Kidney (tissue), 14 donors: ENCODE results near the gene TUBG1. TPM values are rescaled to one million over a fixed set of nuclear protein-coding genes. Genes with fewer than 3 reads are reported as not detected.

ENCODE experiments used
- DNase-seq, 5 donors: peaks; one replicate each; pipeline ENCODE4 v3.0.0-alpha.2; 2013 to 2020
- FAIRE-seq: peaks from 2 replicates; lab custom pipeline; 2012; peaks lifted over from hg19 to GRCh38; lab: Jason Lieb, UNC
- H3K27ac ChIP-seq, 2 donors: one replicate each; pipeline ENCODE4 v1.7.0; 2013; ENCODE audit warnings: low read depth in 2 of 2, low read length in 2 of 2, inconsistent platforms in 1 of 2
- H3K27me3 ChIP-seq: one replicate; pipeline ENCODE4 v1.7.1; 2013; ENCODE audit warnings: low read length, inconsistent platforms; ENCODE audit not compliant: control insufficient read depth, insufficient read depth
- H3K36me3 ChIP-seq, 3 donors: one replicate each; pipeline versions ENCODE4 v1.7.0 to v1.7.1; 2013; ENCODE audit warnings: low read length in 3 of 3, control low read depth in 1 of 3, inconsistent platforms in 1 of 3; ENCODE audit not compliant: insufficient read depth in 3 of 3, control insufficient read depth in 2 of 3
- H3K4me1 ChIP-seq, 3 donors: one replicate each; pipeline versions ENCODE4 v1.7.0 to v1.7.1; 2013; ENCODE audit warnings: low read length in 3 of 3, inconsistent platforms in 1 of 3, low read depth in 1 of 3; ENCODE audit not compliant: control insufficient read depth in 2 of 3, insufficient read depth in 2 of 3
- H3K4me3 ChIP-seq, 3 donors: one replicate each; pipeline versions ENCODE4 v1.7.0 to v1.8.1; 2013; ENCODE audit warnings: low read length in 3 of 3, control low read depth in 1 of 3, inconsistent platforms in 1 of 3
- H3K9ac ChIP-seq, 3 donors: one replicate each; pipeline versions ENCODE4 v1.7.0 to v1.7.1; 2013; ENCODE audit warnings: low read length in 3 of 3, control low read depth in 1 of 3, inconsistent platforms in 1 of 3
- H3K9me3 ChIP-seq, 3 donors: one replicate each; pipeline versions ENCODE4 v1.7.0 to v1.7.1; 2013; ENCODE audit warnings: low read length in 3 of 3, control low read depth in 1 of 3, inconsistent platforms in 1 of 3; ENCODE audit not compliant: control insufficient read depth in 2 of 3, insufficient read depth in 1 of 3
- intact Hi-C: fragments of 100-400 bp; cut with DNase I; formaldehyde crosslinking; loops from one replicate; pipeline ENCODE4 v1.11.1; 2022
- polyA plus RNA-seq: library from polyadenylated mRNA; stranded (reverse); fragments of 350-450 nt; fragmentation: Illumina TruSeq; extraction: RNeasy Lipid Tissue Mini Kit (QIAGEN cat#74804); gene quantifications from one replicate; pipeline ENCODE4 v1.2.3, GENCODE V29; 2014; ENCODE audit warnings: low read depth, low replicate concordance; ENCODE audit not compliant: insufficient read depth
- total RNA-seq: library from RNA; stranded (reverse); fragmentation: NEBNext Ultra II Directional; extraction: Animal tissue kit (Norgen Biotek cat#: 25700); gene quantifications from one replicate; pipeline ENCODE4 v1.2.1, GENCODE V29; 2021
- TF ChIP-seq, protein P1 (sequence below): IDR thresholded peaks from 3 replicates; pipeline ENCODE4 v1.5.1; 2012; ENCODE audit warnings: mild to moderate bottlenecking, moderate library complexity, borderline replicate concordance; ENCODE audit not compliant: insufficient read depth; ENCODE audit errors: extremely low read depth
- donor health status: control.
- donor health status: control.
- donor health status: control.
- donor health status: control.
- donor health status: control.
- donor health status: DM: yes; HTN: yes; CAD: no.
- donor health status: Normal renal cell carcinoma (clear cell type).

The TUBG1 gene
- total and polyA plus RNA-seq, 2 donors from 2014 or later: 33.7 to 61.9 TPM

DNA sequence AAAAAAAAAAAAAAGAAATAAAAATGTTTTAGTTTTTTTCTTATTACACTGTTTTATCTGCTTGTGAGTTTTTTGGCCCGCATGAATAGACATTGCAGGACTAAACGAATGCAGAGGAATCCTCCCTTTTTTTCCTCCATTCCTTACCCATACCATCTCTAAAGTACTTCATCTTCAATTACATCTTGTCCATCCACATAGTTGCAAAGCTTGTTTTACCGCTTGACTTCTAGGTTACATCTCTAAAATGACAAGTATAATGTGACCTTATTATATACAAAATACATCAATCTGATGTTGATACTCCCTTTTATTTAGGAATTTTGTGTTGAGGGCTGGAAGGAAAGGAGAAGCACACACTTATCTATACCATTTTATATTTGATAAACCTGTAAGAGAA, 13.1 kb upstream of the TUBG1 start:
- no peaks in the 10 kb centered on the region for H3K27me3 ChIP-seq
- TF ChIP-seq, protein P1, sequence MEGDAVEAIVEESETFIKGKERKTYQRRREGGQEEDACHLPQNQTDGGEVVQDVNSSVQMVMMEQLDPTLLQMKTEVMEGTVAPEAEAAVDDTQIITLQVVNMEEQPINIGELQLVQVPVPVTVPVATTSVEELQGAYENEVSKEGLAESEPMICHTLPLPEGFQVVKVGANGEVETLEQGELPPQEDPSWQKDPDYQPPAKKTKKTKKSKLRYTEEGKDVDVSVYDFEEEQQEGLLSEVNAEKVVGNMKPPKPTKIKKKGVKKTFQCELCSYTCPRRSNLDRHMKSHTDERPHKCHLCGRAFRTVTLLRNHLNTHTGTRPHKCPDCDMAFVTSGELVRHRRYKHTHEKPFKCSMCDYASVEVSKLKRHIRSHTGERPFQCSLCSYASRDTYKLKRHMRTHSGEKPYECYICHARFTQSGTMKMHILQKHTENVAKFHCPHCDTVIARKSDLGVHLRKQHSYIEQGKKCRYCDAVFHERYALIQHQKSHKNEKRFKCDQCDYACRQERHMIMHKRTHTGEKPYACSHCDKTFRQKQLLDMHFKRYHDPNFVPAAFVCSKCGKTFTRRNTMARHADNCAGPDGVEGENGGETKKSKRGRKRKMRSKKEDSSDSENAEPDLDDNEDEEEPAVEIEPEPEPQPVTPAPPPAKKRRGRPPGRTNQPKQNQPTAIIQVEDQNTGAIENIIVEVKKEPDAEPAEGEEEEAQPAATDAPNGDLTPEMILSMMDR: no peak
- no peaks in the 10 kb centered on the region for H3K9me3 ChIP-seq
- no peak overlapping the region for H3K9ac ChIP-seq
- H3K4me3 ChIP-seq: no peak overlapping the region
- H3K36me3 ChIP-seq: peaks cover 0 to 9% (median 0%) of the 10 kb centered on the region in 3 donors
- intact Hi-C loops: no loop called here
- no peak overlapping the region for H3K27ac ChIP-seq
- no peak for DNase-seq
- no peaks in the 10 kb centered on the region for H3K4me1 ChIP-seq
- no peak for FAIRE-seq

DNA sequence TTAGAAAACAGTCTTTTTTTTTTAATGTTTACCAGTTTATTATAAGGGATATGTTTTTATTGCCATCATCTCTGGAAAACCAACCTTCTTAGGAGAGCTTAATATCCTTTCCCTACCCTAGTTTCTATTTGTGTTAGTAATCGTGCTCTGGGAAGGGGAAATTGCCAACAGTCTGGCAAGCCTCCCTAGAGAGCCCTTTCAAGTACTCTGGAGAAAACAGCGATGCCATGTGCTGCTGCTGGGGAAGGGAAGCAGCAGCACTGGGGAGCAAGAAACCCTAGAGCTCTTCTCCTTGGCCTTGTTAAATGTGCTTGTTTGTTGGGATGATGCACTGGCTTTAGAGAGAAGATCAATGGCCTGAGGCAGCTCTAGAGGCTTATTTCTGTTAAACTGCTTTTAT, 10.6 kb upstream of the TUBG1 start:
- Histone ChIP-seq H3K27me3 (no peaks in the 10 kb centered on the region), H3K27ac (no peak overlapping the region), H3K9me3 (no peaks in the 10 kb centered on the region), H3K36me3 (peaks cover 0 to 4% (median 0%) of the 10 kb centered on the region in 3 donors), H3K9ac (no peak overlapping the region), H3K4me3 (no peak overlapping the region), H3K4me1 (no peaks in the 10 kb centered on the region)
- intact Hi-C loops: no loop called here
- FAIRE-seq (no peak), DNase-seq (no peak)
- TF ChIP-seq, protein P1: no peak

DNA sequence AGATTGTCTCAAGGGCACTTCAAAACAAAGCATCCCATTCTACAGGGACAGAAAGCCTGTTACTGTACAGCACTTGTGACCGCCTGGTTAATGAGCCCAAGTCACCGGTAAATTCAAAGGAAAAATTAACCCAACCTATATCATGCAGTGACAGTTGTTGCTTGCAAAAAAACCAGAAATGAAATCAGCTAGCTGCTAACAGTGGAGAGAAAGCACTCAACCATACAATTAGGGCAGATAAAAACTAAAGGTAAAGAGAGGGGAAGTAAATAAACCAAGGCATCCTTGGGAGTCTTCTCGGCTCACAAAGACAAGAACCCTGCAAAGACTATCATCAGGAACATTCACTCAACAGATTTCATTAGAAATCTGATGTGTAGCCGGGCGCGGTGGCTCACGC, 6.2 kb upstream of the TUBG1 start:
- FAIRE-seq: no peak

More for the DNA sequence above, 6.2 kb upstream of the TUBG1 start:
- Histone ChIP-seq H3K36me3 (no peaks in the 10 kb centered on the region), H3K27me3 (no peaks in the 10 kb centered on the region), H3K9me3 (no peaks in the 10 kb centered on the region), H3K27ac (no peak overlapping the region), H3K4me1 (peaks cover 0 to 7% (median 6%) of the 10 kb centered on the region in 3 donors), H3K4me3 (no peak overlapping the region), H3K9ac (no peak overlapping the region)
- no peak for DNase-seq
- TF ChIP-seq, protein P1: no peak
- intact Hi-C loops: no loop called here
